Amygdala (tissue), 56 donors: Measurements from ENCODE around the gene TUBB2A.
"Not testable (repeated sequence)": the region's sequence is repeated elsewhere in the genome, so short reads cannot be mapped to it uniquely, and the experiment has no call there.

Source experiments
- DNase-seq, 56 donors: peaks; one replicate each; lab custom pipeline; 2025; lab: John Stamatoyannopoulos, UW

Gene TUBB2A

GRCh38 chr6:3157131-3157933, at the start of gene TUBB2A:
Gene TUBB2A, minus strand, starts transcription at chr6:3157544. Its CDS starts 81 bp downstream, at chr6:3157463.
- DNase-seq = peak in 51 of 56 donors; percentile 24 to 85 (median 67)

- no peak for DNase-seq
These were observed 49.1 kb upstream of the TUBB2A start for GRCh38 chr6:3206339-3207015.

- DNase-seq = no peak
These were observed 48.6 kb upstream of the TUBB2A start for GRCh38 chr6:3205913-3206312.

- DNase-seq = no peak
These were observed 47.6 kb upstream of the TUBB2A start for GRCh38 chr6:3204921-3205320.

- no peak for DNase-seq
These were observed 45.8 kb upstream of the TUBB2A start for GRCh38 chr6:3202999-3203696.

- DNase-seq = no peak
These were observed 44.0 kb upstream of the TUBB2A start for GRCh38 chr6:3201388-3201787.

- no peak for DNase-seq
These were observed 43.3 kb upstream of the TUBB2A start for GRCh38 chr6:3200682-3201081.

- DNase-seq = no peak
These were observed 42.0 kb upstream of the TUBB2A start for GRCh38 chr6:3199382-3199781.

GRCh38 chr6:3197734-3198133, 40.4 kb upstream of the TUBB2A start:
- DNase-seq = not testable (repeated sequence)

GRCh38 chr6:3196770-3197169, 39.4 kb upstream of the TUBB2A start:
- no peak for DNase-seq

GRCh38 chr6:3195695-3196497, 38.6 kb upstream of the TUBB2A start:
- peak in 21 of 56 donors; percentile 6 to 61 (median 26) for DNase-seq

GRCh38 chr6:3195420-3195694, 38.0 kb upstream of the TUBB2A start:
- DNase-seq = no peak

GRCh38 chr6:3194535-3195419, 37.4 kb upstream of the TUBB2A start:
- DNase-seq = peak in 51 of 56 donors; percentile 19 to 91 (median 66)

GRCh38 chr6:3193102-3193849, 35.9 kb upstream of the TUBB2A start:
- peak in 10 of 56 donors; percentile 4 to 34 (median 10) for DNase-seq

- no peak for DNase-seq
These were observed 33.4 kb upstream of the TUBB2A start for GRCh38 chr6:3190779-3191178.

- no peak for DNase-seq
These were observed 32.7 kb upstream of the TUBB2A start for GRCh38 chr6:3190056-3190455.

GRCh38 chr6:3189192-3189591, 31.8 kb upstream of the TUBB2A start:
- not testable (repeated sequence) for DNase-seq

GRCh38 chr6:3188262-3188661, 30.9 kb upstream of the TUBB2A start:
- DNase-seq = no peak

GRCh38 chr6:3186974-3187382, 29.6 kb upstream of the TUBB2A start:
- no peak for DNase-seq
